HG02623 (cell line): ENCODE measurements around the gene SUSD1.

Experiments used
- ATAC-seq: cut with Tn5 transposase; IDR thresholded peaks from one replicate; pipeline ENCODE4 v1.9.1; 2021; ENCODE audit warnings: moderate library complexity; ENCODE audit not compliant: unreplicated experiment

SUSD1 gene

GRCh38 chr9:112044881-112045280 lies 130.2 kb downstream of the SUSD1 start:
- ATAC-seq = no peak

GRCh38 chr9:112044186-112044585 lies 130.9 kb downstream of the SUSD1 start:
- ATAC-seq = no peak

- no peak for ATAC-seq
Measured at GRCh38 chr9:112043423-112043822, 131.7 kb downstream of the SUSD1 start.

GRCh38 chr9:112042769-112043168 lies 132.3 kb downstream of the SUSD1 start:
- no peak for ATAC-seq

- ATAC-seq = no peak
Measured at GRCh38 chr9:112042244-112042638, 132.9 kb downstream of the SUSD1 start.

- no peak for ATAC-seq
Measured at GRCh38 chr9:112041536-112042243, 133.4 kb downstream of the SUSD1 start.

- ATAC-seq = no peak
Measured at GRCh38 chr9:112041199-112041535, 133.9 kb downstream of the SUSD1 start.

GRCh38 chr9:112038017-112038408 lies 137.1 kb downstream of the SUSD1 start:
- no peak for ATAC-seq

- peak; percentile 35 for ATAC-seq
Measured at GRCh38 chr9:112037281-112038016, 137.6 kb downstream of the SUSD1 start.

GRCh38 chr9:112035166-112035826 lies 139.8 kb downstream of the SUSD1 start:
- no peak for ATAC-seq

- no peak for ATAC-seq
Measured at GRCh38 chr9:112034216-112034611, 140.9 kb downstream of the SUSD1 start.

GRCh38 chr9:112033237-112034215 lies 141.6 kb downstream of the SUSD1 start:
- no peak for ATAC-seq

GRCh38 chr9:112032743-112033142 lies 142.4 kb downstream of the SUSD1 start:
- ATAC-seq = no peak

- peak; percentile 43 for ATAC-seq
Measured at GRCh38 chr9:112032009-112032408, 143.1 kb downstream of the SUSD1 start.

GRCh38 chr9:112031400-112031799 lies 143.7 kb downstream of the SUSD1 start:
- no peak for ATAC-seq

GRCh38 chr9:112029921-112030444 lies 145.1 kb downstream of the SUSD1 start:
- no peak for ATAC-seq

- peak; percentile 44 for ATAC-seq
Measured at GRCh38 chr9:112028242-112029221, 146.6 kb downstream of the SUSD1 start.

- no peak for ATAC-seq
Measured at GRCh38 chr9:112025850-112026249, 149.2 kb downstream of the SUSD1 start.

GRCh38 chr9:112021742-112022141 lies 153.4 kb downstream of the SUSD1 start:
- no peak for ATAC-seq
